SK-N-SH (cell line): ENCODE data around the gene ACBD7. TPM values are rescaled to one million over a fixed set of nuclear protein-coding genes. Genes with fewer than 3 reads are reported as not detected.

Source experiments
- CTCF ChIA-PET: fragments of 300-600, 350-600 bp; formaldehyde crosslinking; extraction: SDS; loops from one replicate; lab custom pipeline; 2021; lab: Yijun Ruan, JAX
- POLR2A ChIA-PET: fragments of 350-600 bp; sonication (Branson Sonifier 250); formaldehyde crosslinking; extraction: SDS; loops from one replicate; lab custom pipeline; 2020; ENCODE audit warnings: antibody characterized with exemption, inconsistent platforms; lab: Yijun Ruan, JAX
- DNase-seq: peaks from one replicate; pipeline ENCODE4 v3.0.0; 2012
- H2AFZ ChIP-seq: fragments of 200-600 bp; sonication (generic); 2 replicates; pipeline ENCODE4 v1.8.1; 2016; ENCODE audit warnings: antibody characterized with exemption, mild to moderate bottlenecking, low read depth
- H3F3A ChIP-seq: fragments of 200-600 bp; sonication (generic); replicated peaks from 2 replicates; pipeline ENCODE3; 2016; ENCODE audit warnings: antibody characterized with exemption, mild to moderate bottlenecking; ENCODE audit not compliant: insufficient read depth
- H3K27ac ChIP-seq, 2 experiments: fragments of 200-500 bp in 1 of 2; fragments of 200-600 bp in 1 of 2; sonication (Bioruptor generic) in 1 of 2; sonication (generic), shearing (Covaris generic) in 1 of 2; 2 replicates each; pipeline versions ENCODE4 v1.5.1 to v1.6.1; 2014 to 2016; ENCODE audit warnings: low read depth in 2 of 2, inconsistent platforms in 1 of 2, low read length in 1 of 2, mild to moderate bottlenecking in 1 of 2, mixed read lengths in 1 of 2
- H3K27me3 ChIP-seq: fragments of 200-600 bp; sonication (generic), shearing (Covaris generic); 2 replicates; pipeline ENCODE4 v1.6.1; 2016; ENCODE audit warnings: mixed run types; ENCODE audit not compliant: insufficient read depth
- H3K36me3 ChIP-seq, 2 experiments: fragments of 200-500 bp in 1 of 2; fragments of 200-600 bp in 1 of 2; sonication (Bioruptor generic) in 1 of 2; sonication (generic) in 1 of 2; replicated peaks in 1 of 2; 2 replicates each; pipeline versions ENCODE3 to v1.5.1; 2014 to 2016; ENCODE audit warnings: low read length in 1 of 2, mild to moderate bottlenecking in 1 of 2; ENCODE audit not compliant: insufficient read depth in 2 of 2, control insufficient read depth in 1 of 2
- H3K4me1 ChIP-seq, 2 experiments: fragments of 200-500 bp in 1 of 2; fragments of 200-600 bp in 1 of 2; sonication (Bioruptor generic) in 1 of 2; sonication (generic), shearing (Covaris generic) in 1 of 2; 2 replicates each; pipeline versions ENCODE4 v1.5.1 to v1.6.1; 2014 to 2016; ENCODE audit warnings: low read depth in 1 of 2, low read length in 1 of 2, mixed run types in 1 of 2; ENCODE audit not compliant: insufficient read depth in 2 of 2, control insufficient read depth in 1 of 2
- H3K4me2 ChIP-seq: fragments of 200-600 bp; sonication (generic), shearing (Covaris generic); 2 replicates; pipeline ENCODE4 v1.6.1; 2017; ENCODE audit warnings: mixed run types
- H3K4me3 ChIP-seq, 2 experiments: fragments of 200-500 bp in 1 of 2; fragments of 200-600 bp in 1 of 2; sonication (Bioruptor generic) in 1 of 2; sonication (generic), shearing (Covaris generic) in 1 of 2; 2 replicates each; pipeline versions ENCODE4 v1.5.1 to v1.8.1; 2014 to 2016; ENCODE audit warnings: low read depth in 2 of 2, inconsistent platforms in 1 of 2, low read length in 1 of 2, mild to moderate bottlenecking in 1 of 2, mixed read lengths in 1 of 2, moderate library complexity in 1 of 2
- H3K79me2 ChIP-seq: fragments of 200-600 bp; sonication (generic); 2 replicates; pipeline ENCODE4 v1.8.1; 2017; ENCODE audit warnings: mild to moderate bottlenecking; ENCODE audit not compliant: insufficient read depth
- H3K9ac ChIP-seq: fragments of 200-600 bp; sonication (generic); 2 replicates; pipeline ENCODE4 v1.6.1; 2017; ENCODE audit warnings: mixed run types
- H3K9me2 ChIP-seq: fragments of 200-600 bp; sonication (generic); 2 replicates; pipeline ENCODE4 v1.6.1; 2017; ENCODE audit warnings: mixed run types
- H3K9me3 ChIP-seq: fragments of 200-600 bp; sonication (generic); 2 replicates; pipeline ENCODE4 v1.6.1; 2017; ENCODE audit warnings: mixed run types, mild to moderate bottlenecking, moderate library complexity
- H4K20me1 ChIP-seq: fragments of 200-600 bp; sonication (generic); 2 replicates; pipeline ENCODE4 v1.6.1; 2017; ENCODE audit warnings: mild to moderate bottlenecking, mixed run types; ENCODE audit not compliant: insufficient read depth
- CHD2 ChIP-seq: fragments of 150-350 bp; IDR thresholded peaks from 2 replicates; pipeline ENCODE4 v1.6.1; 2018; ENCODE audit warnings: low read length; ENCODE audit not compliant: partially characterized antibody
- ELF1 ChIP-seq: IDR thresholded peaks from 2 replicates; pipeline ENCODE4 v1.4.0; 2012
- EZH2phosphoT487 ChIP-seq: fragments of 200-600 bp; sonication (generic); IDR thresholded peaks from 2 replicates; pipeline ENCODE4 v1.6.1; 2017; ENCODE audit warnings: low read depth, mixed run types, mild to moderate bottlenecking, antibody characterized with exemption, moderate library complexity, borderline replicate concordance
- FOXM1 ChIP-seq: IDR thresholded peaks from 2 replicates; pipeline ENCODE4 v1.4.0; 2012; ENCODE audit warnings: low read depth, mild to moderate bottlenecking
- JUND ChIP-seq: IDR thresholded peaks from 2 replicates; pipeline ENCODE4 v1.4.0; 2012
- MEF2A ChIP-seq: IDR thresholded peaks from 2 replicates; pipeline ENCODE4 v1.4.0; 2012; ENCODE audit warnings: low read depth, borderline replicate concordance
- RFX5 ChIP-seq: IDR thresholded peaks from 2 replicates; pipeline ENCODE4 v1.6.1; 2012; ENCODE audit warnings: mild to moderate bottlenecking, improper control_type of control experiment, low read length
- SIN3A ChIP-seq: IDR thresholded peaks from 2 replicates; pipeline ENCODE4 v1.6.1; 2012; ENCODE audit warnings: low read depth, mild to moderate bottlenecking, low read length, moderate library complexity, borderline replicate concordance
- TCF12 ChIP-seq: IDR thresholded peaks from 2 replicates; pipeline ENCODE4 v1.4.0; 2012
- whole genome bisulfite sequencing: methylation state at CpG from one replicate; pipeline ENCODE4 v1.1.6; 2017; ENCODE audit warnings: low lambda C conversion rate; 5-methylcytosine and 5-hydroxymethylcytosine counted together
- polyA plus RNA-seq, 3 experiments: library from polyadenylated mRNA; depleted of rRNA; stranded (reverse); fragments of >200 nt; gene quantifications; 2 replicates each; pipeline ENCODE4 v1.2.3, GENCODE V29; 2012
- TF ChIP-seq, protein P1 (sequence below): IDR thresholded peaks from 2 replicates; pipeline ENCODE4; 2012
- TF ChIP-seq, protein P2 (sequence below): IDR thresholded peaks from 2 replicates; pipeline ENCODE4 v1.4.0; 2012; ENCODE audit warnings: low read depth
- TF ChIP-seq, protein P3 (sequence below): IDR thresholded peaks from 2 replicates; pipeline ENCODE4 v1.6.1; 2012; ENCODE audit warnings: mild to moderate bottlenecking, low read depth, low read length, moderate library complexity
- TF ChIP-seq, protein P4 (sequence below): IDR thresholded peaks from 2 replicates; pipeline ENCODE4 v1.4.0; 2012; ENCODE audit warnings: low read depth, borderline replicate concordance

The ACBD7 gene
- polyA plus RNA-seq, 1 of the 3 experiments (the other 2 are of a cell fraction), result 0.92 TPM

DNA sequence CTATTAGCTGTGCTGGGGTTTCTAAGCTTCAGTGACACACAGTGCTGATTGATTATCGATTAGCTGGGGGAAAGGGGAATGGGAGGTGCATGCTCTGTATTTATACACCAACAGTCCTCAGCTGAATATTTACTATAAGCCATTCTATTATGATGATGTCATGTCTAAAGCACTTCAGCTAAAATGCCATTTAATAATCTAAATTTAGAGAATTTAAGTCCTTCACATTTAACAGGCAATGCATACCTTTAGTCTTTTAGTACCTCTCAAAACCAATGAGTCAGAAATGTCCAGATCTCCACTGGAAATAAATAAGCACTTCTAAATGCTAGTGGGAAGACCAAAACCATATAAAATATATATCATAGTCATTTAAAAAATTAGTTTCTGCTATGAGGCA, 33.1 kb upstream of the ACBD7 start:
- no peak overlapping the region for H3K4me3 ChIP-seq
- CTCF ChIA-PET, result no interaction called here
- peaks cover 29 to 58% of the 10 kb centered on the region in 2 experiments for H3K36me3 ChIP-seq
- no peaks in the 10 kb centered on the region for H3K9me3 ChIP-seq
- no peaks in the 10 kb centered on the region for H3K27me3 ChIP-seq
- peaks cover 5% of the 10 kb centered on the region for H3F3A ChIP-seq
- 80% methylated on average over 1 of the region's 1 CpG for WGBS
- H3K9me2 ChIP-seq, result no peaks in the 10 kb centered on the region
- no peak overlapping the region for H2AFZ ChIP-seq
- DNase-seq, result no peak
- H3K9ac ChIP-seq, result no peak overlapping the region
- H3K79me2 ChIP-seq, result no peaks in the 10 kb centered on the region
- 0 out of 2 replicates have a peak, but pooled peaks have one; percentile 4 for TF ChIP-seq JUND
- TF ChIP-seq FOXM1, result no peak
- TF ChIP-seq, protein P1, sequence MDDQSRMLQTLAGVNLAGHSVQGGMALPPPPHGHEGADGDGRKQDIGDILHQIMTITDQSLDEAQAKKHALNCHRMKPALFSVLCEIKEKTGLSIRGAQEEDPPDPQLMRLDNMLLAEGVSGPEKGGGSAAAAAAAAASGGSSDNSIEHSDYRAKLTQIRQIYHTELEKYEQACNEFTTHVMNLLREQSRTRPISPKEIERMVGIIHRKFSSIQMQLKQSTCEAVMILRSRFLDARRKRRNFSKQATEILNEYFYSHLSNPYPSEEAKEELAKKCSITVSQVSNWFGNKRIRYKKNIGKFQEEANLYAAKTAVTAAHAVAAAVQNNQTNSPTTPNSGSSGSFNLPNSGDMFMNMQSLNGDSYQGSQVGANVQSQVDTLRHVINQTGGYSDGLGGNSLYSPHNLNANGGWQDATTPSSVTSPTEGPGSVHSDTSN, result peak; percentile 18; the same call in 1 of the 2 replicates
- peaks cover 7 to 21% of the 10 kb centered on the region in 2 experiments; a peak in 3 of 4 replicates for H3K4me1 ChIP-seq
- POLR2A ChIA-PET, result no interaction called here
- H4K20me1 ChIP-seq, result no peaks in the 10 kb centered on the region
- 0 out of 4 replicates have a peak overlapping the region, but pooled peaks of 1 of the 2 experiments have one; percentile 11 for H3K27ac ChIP-seq
- H3K4me2 ChIP-seq, result no peak overlapping the region

DNA sequence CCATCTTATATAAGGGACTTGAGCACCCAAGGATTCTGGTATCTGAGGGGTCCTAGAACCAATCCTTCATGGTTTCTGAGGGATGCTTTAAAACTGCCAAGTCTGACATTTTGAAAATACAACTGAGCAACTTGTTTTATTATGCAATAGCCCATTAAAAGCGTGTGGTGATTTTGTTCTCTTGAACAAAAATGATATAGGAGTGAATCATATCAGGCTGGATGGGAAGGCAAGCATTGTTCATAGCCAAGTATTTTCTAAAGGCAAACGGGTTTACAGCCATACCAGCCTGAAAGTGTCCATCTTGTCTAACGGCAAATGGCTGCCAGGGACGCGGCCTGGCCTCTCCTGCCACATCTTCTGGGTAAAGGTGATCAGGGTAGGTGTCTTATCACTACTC, 31.9 kb upstream of the ACBD7 start:
- DNase-seq, result no peak
- Histone ChIP-seq H3K9me2 (no peaks in the 10 kb centered on the region), H2AFZ (no peak overlapping the region), H3F3A (peaks cover 5% of the 10 kb centered on the region), H3K79me2 (peaks cover 2% of the 10 kb centered on the region; the same call in 1 of the 2 replicates), H3K4me2 (no peak overlapping the region), H3K4me3 (no peak overlapping the region), H3K9me3 (no peaks in the 10 kb centered on the region), H3K27ac (no peak overlapping the region), H3K4me1 (peaks cover 7 to 21% of the 10 kb centered on the region in 2 experiments; a peak in 3 of 4 replicates), H3K9ac (no peak overlapping the region), H3K27me3 (no peaks in the 10 kb centered on the region), H3K36me3 (peaks cover 39 to 56% of the 10 kb centered on the region in 2 experiments), H4K20me1 (no peaks in the 10 kb centered on the region)
- 95% methylated on average over 5 of the region's 5 CpGs for WGBS
- POLR2A ChIA-PET, result no interaction called here
- TF ChIP-seq MEF2A (no peak), SIN3A (no peak), RFX5 (no peak), CHD2 (no peak), ELF1 (no peak)
- TF ChIP-seq, protein P1, result no peak
- CTCF ChIA-PET, result no interaction called here

DNA sequence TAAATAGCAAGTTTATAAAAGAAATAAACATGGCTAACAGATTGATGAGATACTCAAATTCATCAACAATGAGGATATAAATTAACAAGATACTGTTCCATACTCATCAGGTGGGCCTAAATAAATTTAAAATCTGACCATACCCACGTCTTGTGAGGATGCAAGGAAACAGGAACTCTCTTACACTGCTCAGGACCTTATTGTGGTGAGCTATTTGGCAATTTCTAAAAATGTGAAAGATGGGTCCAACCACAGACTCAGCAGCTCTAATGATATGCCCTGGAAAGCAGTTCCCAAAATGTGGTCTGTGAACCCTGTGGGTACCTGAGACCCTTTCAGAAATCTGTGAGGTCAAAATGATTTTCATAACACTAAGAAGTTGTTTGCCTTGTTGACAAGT, 30.0 kb upstream of the ACBD7 start:
- no peak for DNase-seq
- ChIA-PET POLR2A (no interaction called here), CTCF (interaction anchor here (2.1 kb wide), 1 partner anchor 13 kb away, joined by 9 read pairs; no protein-coding TSS in a partner anchor)
- Histone ChIP-seq H3K9me2 (no peaks in the 10 kb centered on the region), H3K4me2 (no peak overlapping the region), H3K4me1 (peaks cover 0 to 14% of the 10 kb centered on the region in 2 experiments; a peak in 2 of 4 replicates), H4K20me1 (no peaks in the 10 kb centered on the region), H3K4me3 (no peak overlapping the region), H3K9ac (no peak overlapping the region), H2AFZ (no peak overlapping the region), H3F3A (peaks cover 3% of the 10 kb centered on the region), H3K36me3 (peaks cover 38 to 62% of the 10 kb centered on the region in 2 experiments), H3K79me2 (peaks cover 5% of the 10 kb centered on the region; the same call in 1 of the 2 replicates), H3K27ac (no peak overlapping the region), H3K27me3 (no peaks in the 10 kb centered on the region), H3K9me3 (no peaks in the 10 kb centered on the region)
- 94% methylated on average over 1 of the region's 1 CpG for WGBS
- TF ChIP-seq, protein P2, sequence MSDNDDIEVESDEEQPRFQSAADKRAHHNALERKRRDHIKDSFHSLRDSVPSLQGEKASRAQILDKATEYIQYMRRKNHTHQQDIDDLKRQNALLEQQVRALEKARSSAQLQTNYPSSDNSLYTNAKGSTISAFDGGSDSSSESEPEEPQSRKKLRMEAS, result no peak
- no peak for TF ChIP-seq EZH2phosphoT487
- TF ChIP-seq MEF2A, result no peak
- TF ChIP-seq, protein P3, sequence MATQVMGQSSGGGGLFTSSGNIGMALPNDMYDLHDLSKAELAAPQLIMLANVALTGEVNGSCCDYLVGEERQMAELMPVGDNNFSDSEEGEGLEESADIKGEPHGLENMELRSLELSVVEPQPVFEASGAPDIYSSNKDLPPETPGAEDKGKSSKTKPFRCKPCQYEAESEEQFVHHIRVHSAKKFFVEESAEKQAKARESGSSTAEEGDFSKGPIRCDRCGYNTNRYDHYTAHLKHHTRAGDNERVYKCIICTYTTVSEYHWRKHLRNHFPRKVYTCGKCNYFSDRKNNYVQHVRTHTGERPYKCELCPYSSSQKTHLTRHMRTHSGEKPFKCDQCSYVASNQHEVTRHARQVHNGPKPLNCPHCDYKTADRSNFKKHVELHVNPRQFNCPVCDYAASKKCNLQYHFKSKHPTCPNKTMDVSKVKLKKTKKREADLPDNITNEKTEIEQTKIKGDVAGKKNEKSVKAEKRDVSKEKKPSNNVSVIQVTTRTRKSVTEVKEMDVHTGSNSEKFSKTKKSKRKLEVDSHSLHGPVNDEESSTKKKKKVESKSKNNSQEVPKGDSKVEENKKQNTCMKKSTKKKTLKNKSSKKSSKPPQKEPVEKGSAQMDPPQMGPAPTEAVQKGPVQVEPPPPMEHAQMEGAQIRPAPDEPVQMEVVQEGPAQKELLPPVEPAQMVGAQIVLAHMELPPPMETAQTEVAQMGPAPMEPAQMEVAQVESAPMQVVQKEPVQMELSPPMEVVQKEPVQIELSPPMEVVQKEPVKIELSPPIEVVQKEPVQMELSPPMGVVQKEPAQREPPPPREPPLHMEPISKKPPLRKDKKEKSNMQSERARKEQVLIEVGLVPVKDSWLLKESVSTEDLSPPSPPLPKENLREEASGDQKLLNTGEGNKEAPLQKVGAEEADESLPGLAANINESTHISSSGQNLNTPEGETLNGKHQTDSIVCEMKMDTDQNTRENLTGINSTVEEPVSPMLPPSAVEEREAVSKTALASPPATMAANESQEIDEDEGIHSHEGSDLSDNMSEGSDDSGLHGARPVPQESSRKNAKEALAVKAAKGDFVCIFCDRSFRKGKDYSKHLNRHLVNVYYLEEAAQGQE, result no peak
- no peak for TF ChIP-seq CHD2
- TF ChIP-seq, protein P4, sequence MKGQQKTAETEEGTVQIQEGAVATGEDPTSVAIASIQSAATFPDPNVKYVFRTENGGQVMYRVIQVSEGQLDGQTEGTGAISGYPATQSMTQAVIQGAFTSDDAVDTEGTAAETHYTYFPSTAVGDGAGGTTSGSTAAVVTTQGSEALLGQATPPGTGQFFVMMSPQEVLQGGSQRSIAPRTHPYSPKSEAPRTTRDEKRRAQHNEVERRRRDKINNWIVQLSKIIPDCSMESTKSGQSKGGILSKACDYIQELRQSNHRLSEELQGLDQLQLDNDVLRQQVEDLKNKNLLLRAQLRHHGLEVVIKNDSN, result no peak
- no peak for TF ChIP-seq TCF12
